HG03196 (cell line): Measurements from ENCODE around the gene CCNY.

ENCODE experiments used
- ATAC-seq: cut with Tn5 transposase; IDR thresholded peaks from one replicate; pipeline ENCODE4 v1.9.1; 2021; ENCODE audit not compliant: unreplicated experiment

The CCNY gene

GRCh38 chr10:35331894-35332640 lies 4.2 kb upstream of the CCNY start:
- ATAC-seq = no peak

GRCh38 chr10:35334297-35334696 lies 2.0 kb upstream of the CCNY start:
- ATAC-seq = no peak

DNA sequence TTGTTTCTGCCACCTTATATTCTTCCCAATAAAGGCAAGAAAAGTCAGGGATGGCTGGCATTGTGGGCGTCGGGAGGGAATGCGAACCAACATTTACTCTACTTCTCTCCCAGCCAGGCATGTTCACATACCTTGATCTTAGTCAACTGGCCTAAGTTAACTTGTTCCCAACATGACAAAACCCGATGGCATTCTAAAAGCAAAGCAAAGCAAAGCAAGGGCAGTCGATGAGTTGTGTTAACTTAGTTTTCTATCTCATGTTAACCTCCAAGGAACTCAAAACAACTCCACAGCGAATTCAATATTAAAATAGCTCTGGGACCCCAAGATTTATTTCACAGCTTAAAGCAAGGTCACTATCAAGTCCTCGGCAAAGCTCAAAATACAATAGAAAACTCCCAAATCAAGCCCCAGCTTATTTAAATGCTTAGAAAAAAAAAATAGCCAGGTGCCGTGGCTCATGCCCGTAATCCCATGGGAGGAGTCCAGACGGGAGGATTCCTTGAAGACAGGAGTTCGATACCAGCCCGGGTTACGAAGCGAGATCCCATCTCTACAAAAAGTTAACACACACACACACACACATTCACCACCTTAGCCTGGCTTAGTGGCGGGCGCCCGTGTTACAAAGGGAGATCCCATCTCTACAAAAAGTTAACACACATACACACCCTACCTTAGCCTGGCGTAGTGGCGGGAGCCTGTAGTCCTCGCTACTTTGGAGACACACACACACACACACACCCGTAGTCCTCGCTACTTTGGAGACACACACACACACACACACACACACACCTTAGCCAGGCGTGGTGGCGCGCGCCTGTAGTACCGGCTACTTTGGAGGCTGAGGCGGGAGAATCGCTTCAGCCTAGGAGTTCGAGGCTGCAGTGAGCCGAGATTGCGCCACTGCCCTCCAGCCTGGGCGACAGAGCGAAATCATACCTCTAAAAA lies 901 bp upstream of the CCNY start:
- no peak for ATAC-seq

GRCh38 chr10:35336921-35337823 lies 863 bp downstream of the CCNY start:
- ATAC-seq = no peak

- peak; percentile 42 for ATAC-seq
Observed at GRCh38 chr10:35339942-35340341, 3.6 kb downstream of the CCNY start.

DNA sequence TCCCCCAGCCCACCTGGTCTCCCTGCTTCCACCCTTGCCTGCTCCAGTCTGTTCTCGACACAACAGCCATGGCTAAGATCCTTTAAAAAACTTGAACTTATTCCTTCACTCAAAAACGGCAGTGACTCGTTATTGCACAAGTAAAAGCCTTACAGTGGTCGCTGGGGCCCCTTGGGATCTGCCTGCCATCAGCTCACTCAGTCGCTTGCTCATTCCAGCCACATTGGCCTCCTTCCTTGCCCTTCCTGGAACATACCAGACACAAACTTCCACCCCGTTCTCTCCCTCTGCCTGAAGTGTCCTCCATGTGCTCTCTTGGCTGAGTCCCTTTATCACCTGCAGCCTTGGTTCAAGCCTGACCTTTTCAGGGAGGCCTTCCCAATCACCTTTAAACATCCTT lies 4.7 kb downstream of the CCNY start:
- no peak for ATAC-seq

- ATAC-seq = peak; percentile 74
Observed at GRCh38 chr10:35341521-35341920, 5.2 kb downstream of the CCNY start.

DNA sequence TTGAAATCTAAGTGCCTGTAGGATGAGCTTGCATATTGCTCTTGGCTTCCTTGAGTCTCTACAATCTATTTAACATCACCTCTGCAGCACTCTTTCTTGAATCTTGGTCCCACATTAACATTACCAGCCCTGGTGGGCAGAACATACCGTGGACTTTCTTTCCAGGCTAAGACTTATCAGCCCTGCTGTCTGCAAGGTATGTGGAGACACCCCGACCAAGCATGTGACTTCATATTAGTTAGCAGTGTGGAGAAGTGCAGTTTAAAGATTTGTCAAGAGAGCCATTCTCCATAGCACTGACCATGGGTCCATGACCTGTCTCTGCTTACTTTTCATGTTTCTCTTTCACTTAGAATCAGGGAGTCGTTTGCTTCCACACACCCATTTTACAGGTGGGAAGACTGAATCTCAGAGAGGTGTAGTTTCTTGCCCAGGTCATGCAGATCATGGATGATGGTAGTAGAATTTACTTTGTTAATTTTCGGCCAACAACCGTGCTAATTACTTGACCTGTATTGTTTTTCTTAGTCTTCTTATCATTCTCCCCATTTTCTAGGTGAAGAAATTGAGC lies 6.0 kb downstream of the CCNY start:
- ATAC-seq = no peak

GRCh38 chr10:35343739-35344138 lies 7.4 kb downstream of the CCNY start:
- ATAC-seq = no peak

DNA sequence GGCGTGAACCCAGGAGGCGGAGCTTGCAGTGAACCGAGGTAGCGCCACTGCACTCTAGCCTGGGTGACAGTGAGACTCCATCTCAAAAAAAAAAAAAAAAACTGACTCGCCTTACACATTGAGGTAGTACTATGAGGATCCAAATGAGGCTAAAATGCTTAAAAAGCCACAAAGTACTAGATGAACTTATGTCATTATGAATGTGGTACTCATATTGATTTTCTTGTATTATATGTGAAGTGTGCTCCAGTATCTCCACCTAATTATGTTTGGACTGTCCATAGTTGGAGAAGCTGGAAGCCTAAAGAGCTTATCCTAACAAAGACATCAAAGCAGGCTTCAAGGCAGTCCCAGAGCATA lies 9.1 kb downstream of the CCNY start:
- ATAC-seq = no peak

DNA sequence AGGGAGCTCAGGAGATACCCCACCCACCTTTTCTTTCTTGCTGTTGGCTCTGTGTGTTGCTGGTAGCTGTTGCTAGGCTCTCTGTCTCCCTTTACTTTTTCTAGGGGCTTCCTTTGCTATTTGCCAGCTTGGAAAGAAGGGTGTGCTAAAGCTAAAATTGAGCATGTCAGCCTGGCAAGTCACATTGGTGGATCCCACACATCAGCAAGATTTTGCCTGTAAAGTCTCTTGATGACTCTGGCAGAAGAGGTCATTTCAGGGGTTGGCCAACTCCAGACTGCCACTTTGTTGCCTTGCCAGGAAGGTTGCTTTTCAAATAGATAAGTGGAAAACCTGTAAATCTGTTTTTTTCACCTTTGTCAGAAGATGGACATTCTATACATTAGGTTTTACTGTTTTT lies 9.9 kb downstream of the CCNY start:
- ATAC-seq = no peak

DNA sequence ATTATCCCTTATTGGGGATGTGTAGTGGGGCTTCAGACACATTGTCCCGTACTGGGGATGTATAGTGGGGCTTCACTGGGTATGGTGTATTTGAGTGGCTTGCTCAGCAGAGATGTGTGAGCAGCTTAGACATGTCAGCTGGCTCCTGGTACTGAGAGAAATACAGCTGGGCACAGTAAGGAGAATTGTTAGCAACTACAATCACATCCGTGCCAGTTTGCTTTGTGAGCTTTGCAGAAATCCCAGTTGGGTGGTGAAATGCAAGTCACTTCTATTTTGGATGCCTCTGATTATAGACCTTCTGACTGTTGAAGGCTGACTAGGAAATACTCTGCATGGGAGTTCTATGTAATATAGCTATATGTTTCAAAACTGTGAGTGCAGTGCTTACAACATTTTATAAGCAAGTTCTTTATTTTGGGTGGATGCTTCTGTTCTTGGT lies 10.8 kb downstream of the CCNY start:
- no peak for ATAC-seq

- no peak for ATAC-seq
Observed at GRCh38 chr10:35347899-35348608, 11.7 kb downstream of the CCNY start.

GRCh38 chr10:35348609-35349388 lies 12.5 kb downstream of the CCNY start:
- no peak for ATAC-seq

GRCh38 chr10:35349389-35349915 lies 13.1 kb downstream of the CCNY start:
- no peak for ATAC-seq

DNA sequence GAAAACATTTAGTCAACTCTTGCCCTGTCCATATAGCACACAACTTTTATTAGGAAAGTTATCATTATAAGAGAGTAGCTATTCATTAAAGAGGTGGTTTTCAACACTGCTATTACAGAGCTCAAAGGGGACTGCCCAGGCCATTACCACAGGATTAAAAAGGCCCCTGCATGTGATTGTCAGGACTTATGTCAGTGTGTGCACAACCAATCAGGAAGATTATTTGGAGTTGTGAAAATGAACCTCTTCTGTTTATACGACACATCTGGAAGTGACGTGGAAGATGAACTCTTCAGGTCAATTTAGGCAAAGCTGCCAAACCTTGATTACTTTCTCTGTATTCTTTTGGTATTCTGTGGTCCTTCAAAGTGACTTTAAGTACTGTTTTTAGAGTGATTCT lies 14.7 kb downstream of the CCNY start:
- ATAC-seq = no peak

- no peak for ATAC-seq
Observed at GRCh38 chr10:35352097-35352496, 15.8 kb downstream of the CCNY start.

- ATAC-seq = peak; percentile 33
Observed at GRCh38 chr10:35352512-35352911, 16.2 kb downstream of the CCNY start.

- no peak for ATAC-seq
Observed at GRCh38 chr10:35353395-35353794, 17.1 kb downstream of the CCNY start.
